ENCODE results near the gene ADRM1. TPM values are rescaled to one million over a fixed set of nuclear protein-coding genes. Genes with fewer than 3 reads are reported as not detected.

The ADRM1 gene
- total RNA-seq, 2 experiments from 2014 or later = 97.7 to 103 TPM

DNA sequence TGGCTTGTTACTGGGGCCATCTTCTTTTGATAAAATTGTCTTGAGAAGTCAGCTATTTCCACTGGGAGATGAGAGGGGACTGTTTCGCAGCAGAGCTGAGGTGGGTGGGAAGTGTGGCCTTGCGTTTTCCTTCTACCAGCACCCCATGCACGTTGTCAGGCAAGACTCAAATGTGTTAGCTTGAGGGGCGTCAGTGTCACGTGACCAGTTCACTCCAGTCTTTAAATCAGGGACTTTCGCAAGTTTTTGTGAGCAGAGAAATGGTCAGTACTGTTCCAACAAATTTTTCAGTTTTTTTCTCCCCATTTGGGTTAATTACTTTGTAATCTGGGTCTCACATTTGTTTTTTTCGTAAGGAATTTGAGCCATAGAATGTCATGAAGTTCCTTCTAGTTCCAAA is 20.7 kb upstream of the ADRM1 start:
- Mint-ChIP-seq H3K4me1 (ENCODE audit: low read depth) (no peaks in the 10 kb centered on the region), H3K27me3 (ENCODE audit: low read depth) (no peaks in the 10 kb centered on the region), H3K27ac (no peak overlapping the region), H3K36me3 (ENCODE audit: low read depth) (peaks cover 14% of the 10 kb centered on the region), H3K9me3 (ENCODE audit: insufficient read depth) (no peaks in the 10 kb centered on the region), H3K4me3 (no peak overlapping the region)
- ATAC-seq = no peak
- ChIA-PET CTCF (interaction anchor here (0.7 kb wide), 1 partner anchor 22 kb away, joined by 3 read pairs; no protein-coding TSS in a partner anchor), POLR2A (no interaction called here)
- no peak for DNase-seq

DNA sequence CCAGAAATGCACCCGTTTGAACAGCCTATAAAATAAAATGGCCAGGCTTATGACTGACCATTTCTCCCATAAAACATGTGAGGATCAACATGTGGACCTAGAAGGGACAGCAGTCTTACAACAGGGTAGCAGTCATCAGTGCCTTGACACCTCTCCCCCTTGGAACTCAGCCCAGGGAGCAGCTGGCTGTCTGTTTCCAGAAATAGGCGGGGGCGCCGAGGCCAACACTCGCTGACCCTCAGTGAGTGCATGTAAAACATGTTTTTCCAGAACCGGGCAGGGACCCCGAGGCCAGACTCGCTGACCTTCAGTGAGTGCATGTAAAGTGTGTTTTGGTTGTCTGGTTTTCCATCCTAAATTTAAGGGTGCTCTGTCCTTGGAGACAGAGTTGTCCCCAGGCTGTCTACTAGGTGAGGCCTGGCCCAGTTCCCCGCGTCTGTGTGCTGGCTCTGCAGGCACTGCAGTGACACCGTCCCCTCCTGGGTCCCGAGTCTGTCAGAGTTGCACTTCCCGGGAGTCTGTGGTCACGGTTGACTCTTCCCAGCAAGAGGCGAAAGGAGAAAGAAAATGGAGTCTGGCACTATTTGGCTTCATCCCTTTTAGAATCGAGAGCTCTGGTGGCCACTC is 19.8 kb upstream of the ADRM1 start:
- ChIA-PET CTCF (interaction anchor here (0.7 to 1.5 kb wide), 2 partner anchors 19 to 23 kb away, joined by 3 read pairs; no protein-coding TSS in a partner anchor), POLR2A (interaction anchor here (0.7 kb wide), 1 partner anchor 37 kb away, joined by 3 read pairs; no protein-coding TSS in a partner anchor)
- peaks cover 14% of the 10 kb centered on the region for H3K36me3 Mint-ChIP-seq (ENCODE audit: low read depth)
- no peaks in the 10 kb centered on the region for H3K4me1 Mint-ChIP-seq (ENCODE audit: low read depth)
- no peak overlapping the region for H3K27ac Mint-ChIP-seq
- H3K4me3 Mint-ChIP-seq = no peak overlapping the region
- H3K27me3 Mint-ChIP-seq (ENCODE audit: low read depth) = no peaks in the 10 kb centered on the region
- DNase-seq = no peak
- no peaks in the 10 kb centered on the region for H3K9me3 Mint-ChIP-seq (ENCODE audit: insufficient read depth)
- no peak for ATAC-seq

DNA sequence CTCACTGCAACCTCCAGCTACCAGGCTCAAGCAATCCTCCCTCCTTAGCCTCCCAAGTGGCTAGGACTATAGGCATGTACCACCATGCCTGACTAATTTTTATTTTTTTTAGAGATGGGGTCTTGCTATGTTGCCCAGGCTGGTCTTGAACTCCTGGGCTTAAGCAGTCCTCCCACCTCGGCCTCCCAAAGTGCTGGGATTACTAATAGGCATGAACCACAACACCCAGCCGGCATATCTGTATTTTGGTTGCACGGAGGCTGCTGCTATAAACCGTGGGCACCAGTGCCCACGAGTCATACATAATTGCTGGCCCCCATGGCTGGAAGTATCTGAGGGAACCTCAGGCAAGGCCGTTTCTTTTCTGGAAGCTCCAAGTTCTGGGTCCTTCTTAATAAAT is 18.3 kb upstream of the ADRM1 start:
- no peak overlapping the region for H3K27ac Mint-ChIP-seq
- ATAC-seq = no peak
- ChIA-PET POLR2A (interaction anchor here (0.6 kb wide), 1 partner anchor 103 kb away, joined by 4 read pairs; no protein-coding TSS in a partner anchor), CTCF (interaction anchor here (1.5 kb wide), 1 partner anchor 333 kb away, joined by 3 read pairs; no protein-coding TSS in a partner anchor)
- DNase-seq = no peak
- no peaks in the 10 kb centered on the region for H3K9me3 Mint-ChIP-seq (ENCODE audit: insufficient read depth)
- no peaks in the 10 kb centered on the region for H3K4me1 Mint-ChIP-seq (ENCODE audit: low read depth)
- no peaks in the 10 kb centered on the region for H3K27me3 Mint-ChIP-seq (ENCODE audit: low read depth)
- H3K4me3 Mint-ChIP-seq = no peak overlapping the region
- H3K36me3 Mint-ChIP-seq (ENCODE audit: low read depth) = peaks cover 12% of the 10 kb centered on the region

DNA sequence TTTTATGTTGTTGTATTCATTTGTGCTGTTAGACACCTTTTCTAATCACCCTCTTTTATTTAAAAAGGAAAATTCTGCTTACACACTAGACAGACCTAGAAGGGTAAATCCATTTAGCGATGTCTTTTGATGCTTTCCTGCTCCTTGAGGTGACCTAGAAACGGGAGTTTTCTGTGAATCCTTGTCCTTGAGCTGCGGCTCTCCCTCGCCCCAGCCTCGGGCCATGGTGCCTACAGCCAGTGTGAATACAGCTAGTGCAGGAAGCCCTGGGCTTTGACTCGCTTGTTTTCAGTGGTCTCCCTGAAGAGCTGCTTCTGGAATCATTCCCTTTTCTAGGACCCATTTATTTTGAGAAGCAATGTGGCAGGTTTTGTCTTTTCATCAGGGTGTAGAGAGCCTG is 17.6 kb upstream of the ADRM1 start:
- peaks cover 11% of the 10 kb centered on the region for H3K36me3 Mint-ChIP-seq (ENCODE audit: low read depth)
- CTCF ChIA-PET = interaction anchor here (1.1 kb wide), 1 partner anchor 17 kb away, joined by 3 read pairs; no protein-coding TSS in a partner anchor

DNA sequence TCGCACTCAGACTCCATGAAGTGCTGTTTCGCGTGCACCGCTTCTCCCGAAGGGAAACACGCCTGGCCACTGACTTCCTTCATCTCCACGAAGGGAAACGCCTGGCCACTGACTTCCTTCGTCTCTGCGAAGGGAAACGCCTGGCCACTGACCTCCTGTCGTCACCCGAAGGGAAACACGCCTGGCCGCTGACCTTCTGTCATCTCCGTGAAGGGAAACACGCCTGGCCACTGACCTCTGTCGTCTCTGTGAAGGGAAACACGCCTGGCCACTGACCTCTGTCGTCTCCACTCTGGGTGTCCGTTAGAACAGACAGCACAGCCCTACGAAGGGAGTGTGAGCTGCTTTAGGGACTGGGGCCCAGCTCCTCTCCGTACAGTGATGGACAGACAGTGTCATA is 17.1 kb upstream of the ADRM1 start:
- no peak for ATAC-seq
- no peak overlapping the region for H3K27ac Mint-ChIP-seq
- no peaks in the 10 kb centered on the region for H3K27me3 Mint-ChIP-seq (ENCODE audit: low read depth)
- H3K4me1 Mint-ChIP-seq (ENCODE audit: low read depth) = no peaks in the 10 kb centered on the region
- H3K4me3 Mint-ChIP-seq = no peak overlapping the region
- ChIA-PET CTCF (interaction anchor here (1.1 kb wide), 1 partner anchor 16 kb away, joined by 3 read pairs; no protein-coding TSS in a partner anchor), POLR2A (no interaction called here)
- H3K36me3 Mint-ChIP-seq (ENCODE audit: low read depth) = peaks cover 10% of the 10 kb centered on the region
- DNase-seq = no peak
- no peaks in the 10 kb centered on the region for H3K9me3 Mint-ChIP-seq (ENCODE audit: insufficient read depth)

More for the DNA sequence above, 17.6 kb upstream of the ADRM1 start:
- POLR2A ChIA-PET = interaction anchor here (0.6 kb wide), 1 partner anchor 102 kb away, joined by 4 read pairs; no protein-coding TSS in a partner anchor
- Mint-ChIP-seq H3K4me1 (ENCODE audit: low read depth) (no peaks in the 10 kb centered on the region), H3K9me3 (ENCODE audit: insufficient read depth) (no peaks in the 10 kb centered on the region), H3K27ac (no peak overlapping the region), H3K4me3 (no peak overlapping the region), H3K27me3 (ENCODE audit: low read depth) (no peaks in the 10 kb centered on the region)
- ATAC-seq (no peak), DNase-seq (no peak)

DNA sequence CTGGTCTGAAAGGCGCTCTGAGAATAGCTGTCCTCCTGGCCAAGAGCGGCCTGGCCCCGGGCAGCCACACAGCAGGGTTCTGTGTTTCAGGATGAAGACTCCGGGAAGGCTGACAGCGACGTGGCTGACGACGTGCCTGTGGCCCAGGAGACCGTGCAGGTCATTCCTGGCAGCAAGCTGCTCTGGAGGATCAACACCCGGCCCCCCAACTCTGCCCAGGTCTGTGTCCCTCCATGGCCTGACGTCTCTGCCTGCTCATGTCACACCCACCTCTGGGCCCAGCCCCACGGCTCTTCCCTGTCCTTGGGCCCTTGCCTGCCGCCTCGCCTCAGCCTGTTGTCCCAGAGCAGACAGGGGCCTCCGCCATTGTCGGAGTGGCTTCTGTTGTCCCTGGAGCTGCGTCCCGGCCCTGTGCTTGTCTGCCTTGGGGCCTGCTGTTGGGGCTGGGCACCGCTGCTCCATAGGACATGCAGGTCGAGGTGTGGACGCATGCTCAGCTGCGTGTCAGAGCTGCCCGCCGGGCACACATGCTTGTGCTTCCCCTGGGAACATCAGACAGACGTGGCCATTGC is 16.2 kb upstream of the ADRM1 start:
- no peak for ATAC-seq
- Mint-ChIP-seq H3K36me3 (ENCODE audit: low read depth) (peaks cover 8% of the 10 kb centered on the region), H3K4me1 (ENCODE audit: low read depth) (no peaks in the 10 kb centered on the region), H3K27ac (no peak overlapping the region), H3K4me3 (no peak overlapping the region), H3K9me3 (ENCODE audit: insufficient read depth) (no peaks in the 10 kb centered on the region), H3K27me3 (ENCODE audit: low read depth) (no peaks in the 10 kb centered on the region)
- no peak for DNase-seq
- ChIA-PET POLR2A (no interaction called here), CTCF (no interaction called here)

DNA sequence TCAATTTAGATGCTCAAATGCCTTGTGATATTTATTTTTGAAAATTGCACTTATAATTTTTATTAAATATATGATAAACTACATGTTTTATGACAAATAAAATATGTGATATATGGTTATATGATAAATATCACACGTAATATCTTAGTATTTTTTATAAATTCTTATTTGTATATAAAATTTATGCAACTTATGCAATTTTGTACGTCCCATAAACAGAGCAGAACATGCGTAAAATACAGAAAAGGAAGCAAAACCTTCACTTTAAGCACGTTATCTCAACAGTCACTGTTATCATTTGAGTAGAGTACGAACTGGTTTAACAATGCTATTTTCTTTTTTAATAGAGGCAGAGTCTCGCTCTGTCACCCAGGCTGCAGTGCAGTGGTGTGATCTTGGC is 15.7 kb upstream of the ADRM1 start:
- no peak for DNase-seq
- H3K27ac Mint-ChIP-seq = no peak overlapping the region
- H3K9me3 Mint-ChIP-seq (ENCODE audit: insufficient read depth) = no peaks in the 10 kb centered on the region
- ChIA-PET POLR2A (no interaction called here), CTCF (no interaction called here)
- no peak overlapping the region for H3K4me3 Mint-ChIP-seq
- no peak for ATAC-seq
- H3K36me3 Mint-ChIP-seq (ENCODE audit: low read depth) = peaks cover 3% of the 10 kb centered on the region
- H3K27me3 Mint-ChIP-seq (ENCODE audit: low read depth) = no peaks in the 10 kb centered on the region
- peaks cover 1% of the 10 kb centered on the region for H3K4me1 Mint-ChIP-seq (ENCODE audit: low read depth)

DNA sequence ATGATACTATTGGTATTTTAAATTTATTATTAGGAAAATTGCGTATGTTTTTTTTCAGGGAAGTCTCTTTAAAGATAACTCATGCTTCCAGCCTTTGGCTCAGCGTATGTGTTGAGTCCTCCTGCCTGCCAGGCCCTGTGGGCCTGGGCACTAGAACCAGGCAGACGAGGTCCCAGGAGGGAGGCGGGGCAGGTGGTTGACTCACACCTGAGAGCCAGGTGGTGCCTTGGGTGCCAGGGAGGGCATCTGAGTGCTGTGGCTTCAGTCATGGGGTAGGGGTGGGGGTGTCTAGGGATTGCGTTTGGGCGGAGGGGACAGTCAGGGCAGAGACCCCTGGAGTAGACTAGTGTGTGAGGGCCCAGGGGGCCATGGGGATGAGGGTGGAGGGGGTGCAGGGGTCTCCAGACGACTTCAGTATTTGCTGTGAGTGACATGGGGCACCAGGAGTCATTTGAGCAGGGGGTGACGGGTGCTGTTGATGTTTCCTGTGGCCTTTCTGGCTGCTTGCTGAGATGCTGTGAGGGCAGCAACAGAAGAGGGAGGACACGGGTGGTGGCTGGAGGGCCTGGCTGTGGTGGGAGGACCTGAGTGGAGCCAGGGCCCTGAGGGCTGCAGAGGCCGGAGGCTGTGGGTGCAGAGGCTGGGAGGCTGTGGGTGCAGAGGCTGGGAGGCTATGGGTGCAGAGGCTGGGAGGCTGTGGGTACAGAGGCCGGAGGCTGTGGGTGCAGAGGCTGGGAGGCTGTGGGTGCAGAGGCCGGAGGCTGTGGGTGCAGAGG is 14.8 kb upstream of the ADRM1 start:
- H3K27ac Mint-ChIP-seq = peak overlapping the region; percentile 52
- ChIA-PET POLR2A (no interaction called here), CTCF (no interaction called here)
- no peaks in the 10 kb centered on the region for H3K9me3 Mint-ChIP-seq (ENCODE audit: insufficient read depth)
- H3K27me3 Mint-ChIP-seq (ENCODE audit: low read depth) = no peaks in the 10 kb centered on the region
- peaks cover 5% of the 10 kb centered on the region for H3K36me3 Mint-ChIP-seq (ENCODE audit: low read depth)
- peaks cover 3% of the 10 kb centered on the region for H3K4me1 Mint-ChIP-seq (ENCODE audit: low read depth)
- DNase-seq (no peak), ATAC-seq (no peak)
- H3K4me3 Mint-ChIP-seq = no peak overlapping the region

DNA sequence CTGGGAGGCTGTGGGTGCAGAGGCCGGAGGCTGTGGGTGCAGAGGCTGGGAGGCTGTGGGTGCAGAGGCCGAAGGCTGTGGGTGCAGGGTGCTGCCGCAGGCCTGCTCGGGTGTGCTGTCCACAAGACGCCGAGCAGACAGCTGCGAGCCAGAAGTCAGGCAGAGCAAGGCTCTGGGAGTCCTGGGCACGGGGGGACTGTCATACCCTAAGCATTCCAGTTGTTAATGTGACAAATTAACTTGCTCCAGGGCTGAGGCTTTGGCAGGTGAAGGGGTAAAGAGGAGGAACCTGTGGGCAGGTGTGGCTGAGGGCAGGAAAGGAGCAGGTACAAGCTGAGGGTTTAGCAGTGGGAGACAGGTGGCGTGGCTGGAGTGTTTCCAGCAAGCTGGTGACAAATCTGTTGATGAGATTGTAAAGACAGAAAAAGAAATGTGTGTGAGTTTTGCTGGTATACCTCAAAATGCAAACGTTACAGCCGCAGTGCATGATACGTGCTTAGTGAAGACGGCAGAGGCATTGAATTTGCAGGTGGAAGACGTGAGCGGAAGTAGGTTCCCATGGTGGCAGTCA is 14.2 kb upstream of the ADRM1 start:
- no peak for ATAC-seq
- Mint-ChIP-seq H3K27me3 (ENCODE audit: low read depth) (no peaks in the 10 kb centered on the region), H3K4me3 (no peak overlapping the region), H3K9me3 (ENCODE audit: insufficient read depth) (no peaks in the 10 kb centered on the region), H3K36me3 (ENCODE audit: low read depth) (peaks cover 6% of the 10 kb centered on the region), H3K27ac (no peak overlapping the region), H3K4me1 (ENCODE audit: low read depth) (peaks cover 3% of the 10 kb centered on the region)
- DNase-seq = no peak
- ChIA-PET CTCF (no interaction called here), POLR2A (no interaction called here)

DNA sequence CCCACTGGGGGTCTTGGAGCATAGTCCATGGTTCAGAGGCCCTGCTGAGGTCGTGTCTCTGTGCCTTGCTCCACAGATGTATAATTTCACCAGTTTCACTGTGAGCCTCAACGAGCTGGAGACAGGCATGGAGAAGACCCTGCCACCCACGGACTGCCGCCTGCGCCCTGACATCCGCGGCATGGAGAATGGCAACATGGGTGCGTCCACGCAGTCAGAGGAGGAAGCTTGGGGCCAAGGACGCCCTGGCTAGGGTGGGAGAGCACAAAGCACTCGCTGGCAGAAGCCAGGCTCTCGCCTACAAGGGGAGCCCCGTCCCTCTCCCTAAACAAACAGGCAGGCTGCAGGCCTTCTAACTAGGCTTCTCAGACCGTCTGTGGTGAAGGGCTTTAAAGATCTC is 13.7 kb upstream of the ADRM1 start:
- ATAC-seq (no peak), DNase-seq (no peak)
- peaks cover 3% of the 10 kb centered on the region for H3K4me1 Mint-ChIP-seq (ENCODE audit: low read depth)
- no peaks in the 10 kb centered on the region for H3K27me3 Mint-ChIP-seq (ENCODE audit: low read depth)
- peaks cover 11% of the 10 kb centered on the region for H3K36me3 Mint-ChIP-seq (ENCODE audit: low read depth)
- H3K9me3 Mint-ChIP-seq (ENCODE audit: insufficient read depth) = no peaks in the 10 kb centered on the region
- CTCF ChIA-PET = no interaction called here
- POLR2A ChIA-PET = no interaction called here
- no peak overlapping the region for H3K4me3 Mint-ChIP-seq
- no peak overlapping the region for H3K27ac Mint-ChIP-seq

DNA sequence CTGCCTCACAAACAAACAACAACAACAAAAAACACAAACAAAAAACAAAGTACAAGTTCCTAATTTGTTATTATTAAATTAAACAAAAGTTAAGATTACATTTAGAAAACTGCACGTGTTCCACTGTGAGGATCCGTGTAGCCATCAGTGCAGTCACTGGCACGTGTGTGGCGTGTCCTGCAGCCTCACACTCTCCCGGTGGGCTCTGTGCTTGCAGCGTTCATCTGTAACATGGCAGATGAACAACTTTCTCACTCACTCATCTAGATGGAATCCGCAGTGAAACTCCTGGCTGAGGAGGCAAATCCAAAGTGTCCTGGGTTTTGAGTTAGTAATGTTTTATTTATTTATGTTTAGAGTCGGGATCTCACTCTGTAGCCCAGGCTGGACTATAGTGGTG is 12.9 kb upstream of the ADRM1 start:
- Mint-ChIP-seq H3K27me3 (ENCODE audit: low read depth) (no peaks in the 10 kb centered on the region), H3K4me3 (no peak overlapping the region), H3K36me3 (ENCODE audit: low read depth) (peaks cover 11% of the 10 kb centered on the region), H3K4me1 (ENCODE audit: low read depth) (peaks cover 3% of the 10 kb centered on the region), H3K9me3 (ENCODE audit: insufficient read depth) (no peaks in the 10 kb centered on the region), H3K27ac (no peak overlapping the region)
- ChIA-PET CTCF (no interaction called here), POLR2A (no interaction called here)
- ATAC-seq = no peak
- no peak for DNase-seq
